GM21717 (cell line): ENCODE measurements around the gene MINPP1.
"Not testable (repeated sequence)": the region's sequence is repeated elsewhere in the genome, so short reads cannot be mapped to it uniquely, and the experiment has no call there.

ENCODE experiments used
- ATAC-seq: cut with Tn5 transposase; IDR thresholded peaks from one replicate; pipeline ENCODE4 v1.9.1; 2021; ENCODE audit warnings: mild to moderate bottlenecking, moderate library complexity; ENCODE audit not compliant: unreplicated experiment

MINPP1 gene

DNA sequence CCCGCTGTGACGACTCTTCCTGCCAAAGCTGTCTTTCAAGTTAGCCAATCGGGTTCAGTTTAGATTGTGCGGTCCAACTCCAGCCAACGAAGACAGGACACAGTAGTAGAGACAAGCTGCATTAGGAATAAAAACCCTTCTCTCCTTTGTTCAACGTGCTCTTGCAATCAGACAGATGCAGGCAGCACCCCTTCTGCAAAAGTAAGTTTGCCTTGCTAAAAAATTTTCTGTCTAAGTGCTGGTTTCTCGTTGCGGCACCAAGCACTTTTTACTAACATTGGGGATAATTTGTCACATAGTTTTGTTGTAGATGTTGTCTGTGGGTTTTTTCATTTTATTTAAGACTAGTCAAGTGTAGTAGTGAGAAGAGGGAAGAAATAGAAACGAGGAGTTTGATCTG is 58.1 kb downstream of the MINPP1 start:
- ATAC-seq: no peak

DNA sequence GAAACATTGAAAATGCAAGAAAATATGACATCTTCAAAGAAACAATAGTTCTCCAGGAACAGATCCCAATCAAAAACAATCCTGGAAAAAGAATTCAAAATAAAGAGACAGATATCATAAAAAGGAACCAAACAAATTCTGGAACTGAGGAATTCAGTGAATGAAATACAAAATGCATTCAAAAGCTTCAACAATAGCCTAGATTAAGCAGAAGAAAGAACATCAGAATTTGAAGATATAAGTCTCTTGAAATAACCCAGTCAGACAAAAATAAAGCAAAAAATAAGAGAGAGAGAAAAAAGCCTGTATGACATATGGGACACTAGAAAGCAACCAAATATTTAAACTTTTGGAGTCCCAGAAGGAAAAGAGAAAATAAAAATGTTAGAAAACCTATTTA is 60.3 kb downstream of the MINPP1 start:
- no peak for ATAC-seq

DNA sequence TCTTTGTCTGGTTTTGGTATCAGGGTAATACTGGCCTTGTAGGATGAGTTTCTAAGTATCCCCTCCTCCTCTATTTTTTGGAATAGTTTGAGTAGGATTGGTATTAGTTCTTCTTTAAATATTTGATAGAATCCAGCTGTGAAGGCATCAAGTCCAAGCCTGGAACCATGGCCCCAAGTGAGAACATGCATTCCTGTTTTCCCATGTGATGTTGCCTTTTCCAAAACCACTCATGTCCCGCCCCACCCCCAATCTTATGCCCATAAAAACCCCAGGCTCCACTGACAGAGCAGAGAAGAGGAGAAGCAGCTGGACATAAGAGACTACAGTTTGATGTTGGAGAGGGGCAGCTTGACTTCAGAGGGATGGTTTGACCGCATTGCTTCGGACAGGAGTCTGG is 71.2 kb downstream of the MINPP1 start:
- no peak for ATAC-seq

DNA sequence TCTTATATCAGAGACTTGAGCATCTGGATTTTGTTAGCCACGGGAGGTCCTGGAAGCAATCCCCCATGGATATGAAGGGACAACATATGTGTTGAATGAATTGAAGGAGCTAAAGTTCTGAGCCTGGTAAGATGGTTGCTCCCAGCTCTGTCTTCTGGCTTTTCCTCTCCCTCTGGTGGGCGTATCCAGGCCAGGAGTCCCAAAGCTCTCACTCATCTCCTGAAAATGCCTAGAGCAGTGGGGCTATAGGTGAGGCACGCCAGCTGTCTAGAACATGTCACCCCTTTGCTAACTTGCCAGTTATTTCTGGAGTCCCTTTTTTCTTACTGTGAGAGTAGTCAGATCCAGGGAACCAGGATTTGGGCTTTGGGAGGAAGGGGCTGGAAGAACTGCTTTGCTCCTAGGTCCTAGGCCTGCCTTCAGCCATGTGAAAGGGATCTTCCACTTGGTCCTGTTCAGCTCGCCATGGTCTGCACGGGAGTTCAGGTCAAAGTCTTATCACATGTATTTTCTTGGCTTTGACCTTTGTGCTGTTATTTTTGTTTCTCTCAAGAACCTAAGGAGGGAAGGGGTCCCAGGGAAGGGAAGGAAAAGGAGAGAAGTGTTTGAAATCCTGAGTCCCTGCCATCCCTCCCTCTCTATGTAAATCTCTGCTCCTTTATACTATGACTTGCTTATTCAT is 73.6 kb downstream of the MINPP1 start:
- ATAC-seq: no peak

DNA sequence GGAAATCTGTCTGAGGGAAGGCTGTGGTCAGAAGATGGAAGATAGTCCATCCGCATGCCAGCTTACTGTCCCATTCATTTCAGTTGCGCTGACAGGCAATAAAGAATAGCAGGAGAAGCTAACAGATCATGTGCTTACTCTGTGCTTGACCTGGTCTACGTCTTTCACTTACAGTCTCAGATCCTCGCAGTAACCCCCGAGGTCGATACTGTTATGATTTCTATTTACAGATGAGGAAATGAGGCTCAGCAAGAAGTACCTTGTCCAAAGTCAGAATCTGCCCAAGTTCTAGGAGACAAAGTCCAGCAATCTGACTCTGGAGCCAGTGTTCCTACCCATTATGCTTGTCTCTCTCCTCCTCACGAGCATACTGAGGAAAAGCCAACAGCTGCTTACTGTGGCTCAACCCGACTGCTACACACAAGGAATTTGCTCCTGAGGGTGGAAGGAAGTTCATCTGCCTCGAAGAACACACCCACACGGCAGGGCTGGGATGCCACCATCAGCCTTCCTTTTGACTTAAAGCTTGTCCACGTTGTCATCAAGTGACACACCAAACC is 74.2 kb downstream of the MINPP1 start:
- no peak for ATAC-seq

DNA sequence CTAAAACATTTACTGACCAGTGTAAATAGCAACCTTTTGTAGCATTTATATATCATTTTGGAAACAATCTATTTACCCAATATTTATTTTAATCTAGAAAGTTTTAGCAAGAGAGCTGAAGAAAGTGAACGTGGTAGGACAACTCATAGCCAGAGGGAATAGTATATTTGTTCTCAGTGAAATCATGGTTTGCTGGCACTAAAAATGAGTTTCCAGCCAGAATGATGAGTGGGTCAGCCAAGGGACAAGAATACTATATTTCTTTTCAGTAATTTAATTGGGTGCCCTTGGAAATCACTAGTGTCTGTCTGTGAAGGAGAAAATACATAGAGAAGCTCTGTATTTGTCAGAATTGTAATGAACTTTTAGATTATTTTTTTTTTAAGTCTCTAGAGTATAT is 74.9 kb downstream of the MINPP1 start:
- no peak for ATAC-seq

DNA sequence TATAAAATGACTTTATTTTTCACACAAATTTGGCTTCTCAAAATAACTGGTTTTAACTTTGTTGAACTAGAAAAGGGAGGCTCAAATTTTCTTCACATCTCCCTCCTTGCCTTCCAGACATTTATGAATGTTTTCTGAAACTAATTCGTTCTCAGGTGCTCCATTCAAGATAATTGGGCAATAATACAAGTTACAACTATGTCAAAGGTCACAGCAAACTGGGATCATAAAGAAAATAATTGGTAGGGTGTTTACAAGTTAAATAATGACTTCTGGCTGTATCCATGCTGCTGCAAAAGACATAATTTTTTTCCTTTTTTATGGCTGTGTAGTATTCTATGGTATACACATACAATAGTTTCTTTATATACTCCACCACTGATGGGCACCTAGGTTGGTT is 75.3 kb downstream of the MINPP1 start:
- no peak for ATAC-seq

DNA sequence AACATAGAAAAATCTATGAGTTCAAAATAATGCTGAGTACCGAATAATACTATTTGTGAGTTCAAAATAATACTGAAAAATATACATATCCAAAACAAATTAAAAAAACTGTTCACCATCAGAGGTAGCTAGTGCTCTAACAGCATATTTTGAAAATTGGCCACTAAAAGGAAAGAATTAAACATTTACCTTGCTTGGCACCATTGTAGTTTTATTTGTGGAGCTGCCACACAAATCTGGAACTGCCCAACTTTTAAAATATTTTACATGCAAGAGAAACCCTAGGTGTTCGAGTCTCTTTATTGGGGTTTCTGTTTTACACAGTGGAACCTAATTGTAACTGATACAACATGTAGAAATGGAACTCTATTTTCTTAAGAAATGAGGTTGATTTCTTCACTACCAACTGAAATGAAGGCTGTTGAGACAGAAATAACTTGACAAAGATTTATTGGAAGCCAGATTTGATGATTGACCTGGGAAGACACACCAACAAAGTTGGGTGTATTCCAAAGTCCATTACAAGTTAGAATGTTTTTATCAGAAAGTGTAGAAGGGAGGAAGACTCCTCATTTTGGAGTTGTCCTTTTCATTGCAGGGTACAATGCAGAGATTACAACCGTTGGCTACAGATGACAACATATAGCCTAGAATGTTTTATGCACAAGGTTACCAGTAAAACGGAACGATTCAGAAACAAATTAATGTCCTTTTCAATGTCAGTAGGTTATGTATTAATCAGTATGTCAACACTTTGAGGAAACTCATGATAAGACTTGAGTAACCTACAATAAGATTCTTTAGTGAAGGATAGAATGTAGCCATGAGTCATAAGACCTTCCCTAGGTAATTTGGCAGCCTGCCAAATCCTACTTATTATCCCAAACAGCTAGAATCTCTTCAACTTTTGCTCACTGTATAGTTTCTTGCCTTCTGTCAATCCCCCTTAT is 81.1 kb downstream of the MINPP1 start:
- ATAC-seq: no peak

DNA sequence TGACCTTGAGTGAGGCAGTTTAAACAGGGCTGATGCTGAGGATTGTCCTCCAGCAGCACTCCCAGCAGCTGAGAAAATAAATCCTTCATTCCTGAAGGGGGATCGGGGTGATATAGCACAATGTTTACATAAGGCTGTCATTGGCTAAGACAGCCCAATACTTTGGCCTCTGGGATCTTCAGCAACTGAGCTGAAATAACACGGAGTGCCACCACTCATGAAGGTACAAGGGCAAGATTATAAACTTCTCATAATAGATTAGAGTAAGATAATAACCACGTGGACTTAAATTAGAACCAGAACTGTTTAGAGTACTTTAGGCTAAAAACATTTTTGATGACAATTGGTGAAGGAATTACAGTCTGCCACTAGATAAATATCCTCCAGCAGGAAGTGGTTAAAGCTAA is 85.0 kb downstream of the MINPP1 start:
- no peak for ATAC-seq

DNA sequence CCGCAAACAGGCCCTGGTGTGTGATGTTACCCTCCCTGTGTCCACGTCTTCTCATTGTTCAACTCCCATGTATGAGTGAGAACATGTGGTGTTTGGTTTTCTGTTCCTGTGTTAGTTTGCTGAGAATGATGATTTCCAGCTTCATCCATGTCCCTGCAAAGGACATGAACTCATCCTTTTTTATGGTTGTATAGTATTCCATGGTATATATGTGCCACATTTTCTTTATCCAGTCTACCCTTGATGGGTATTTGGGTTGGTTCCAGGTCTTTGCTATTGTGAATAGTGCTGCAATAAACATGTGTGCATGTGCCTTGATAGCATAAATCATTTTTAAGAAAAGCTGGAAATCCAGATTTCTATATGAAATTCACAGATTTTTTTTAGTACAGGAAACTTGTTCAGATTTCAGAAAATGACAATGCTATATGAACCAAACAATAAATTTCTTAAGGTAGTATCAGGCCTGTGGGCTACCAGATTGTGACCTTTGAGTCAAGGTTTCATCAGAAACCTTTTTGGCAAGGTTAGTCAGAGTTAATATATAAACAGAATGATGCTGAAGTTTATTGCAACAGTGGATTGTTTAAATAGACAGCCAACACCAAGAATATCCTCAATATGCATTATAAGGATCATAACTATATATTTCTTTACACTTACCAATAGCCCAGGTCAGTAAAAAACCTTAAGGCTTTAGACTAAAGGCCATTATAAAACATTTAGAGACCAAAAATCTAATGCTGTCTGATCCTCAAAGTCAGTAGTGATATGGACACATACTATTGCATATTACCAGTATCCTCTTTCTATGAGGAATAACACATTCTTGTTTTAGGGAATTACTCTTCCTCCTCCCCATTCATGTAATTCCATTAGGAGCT is 86.3 kb downstream of the MINPP1 start:
- ATAC-seq: no peak

DNA sequence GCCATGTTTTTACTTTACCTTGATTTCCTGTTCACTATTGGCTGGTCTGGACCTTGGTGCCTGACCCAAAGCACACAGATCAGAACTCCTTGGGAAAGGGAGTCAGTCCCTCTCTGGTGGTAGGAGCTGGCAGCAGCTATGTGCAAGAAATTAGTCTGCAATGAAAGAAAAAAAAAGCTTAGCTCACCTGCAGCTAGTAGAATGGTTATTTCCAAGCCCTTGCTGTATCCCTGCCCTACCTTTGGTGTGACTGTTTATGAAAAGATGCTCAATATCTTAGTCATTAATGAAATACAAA is 86.8 kb downstream of the MINPP1 start:
- ATAC-seq: no peak

DNA sequence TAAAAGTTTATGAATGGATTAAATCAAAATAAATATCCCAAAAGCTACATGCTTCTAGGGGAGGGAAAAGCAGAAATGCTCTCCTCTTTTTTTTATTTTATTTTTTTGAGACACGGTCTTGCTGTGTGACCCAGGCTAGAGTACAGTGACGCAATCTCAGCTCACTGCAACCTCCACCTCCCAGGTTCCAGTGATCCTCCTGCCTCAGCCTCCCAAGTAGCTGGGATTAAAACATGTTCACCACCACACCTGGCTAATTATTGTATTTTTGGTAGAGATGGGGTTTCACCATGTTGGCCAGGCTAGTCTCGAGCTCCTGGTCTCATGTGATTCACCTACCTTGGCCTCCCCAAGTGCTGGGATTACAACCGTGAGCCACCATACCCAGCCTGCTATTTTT is 88.2 kb downstream of the MINPP1 start:
- not testable (repeated sequence) for ATAC-seq

DNA sequence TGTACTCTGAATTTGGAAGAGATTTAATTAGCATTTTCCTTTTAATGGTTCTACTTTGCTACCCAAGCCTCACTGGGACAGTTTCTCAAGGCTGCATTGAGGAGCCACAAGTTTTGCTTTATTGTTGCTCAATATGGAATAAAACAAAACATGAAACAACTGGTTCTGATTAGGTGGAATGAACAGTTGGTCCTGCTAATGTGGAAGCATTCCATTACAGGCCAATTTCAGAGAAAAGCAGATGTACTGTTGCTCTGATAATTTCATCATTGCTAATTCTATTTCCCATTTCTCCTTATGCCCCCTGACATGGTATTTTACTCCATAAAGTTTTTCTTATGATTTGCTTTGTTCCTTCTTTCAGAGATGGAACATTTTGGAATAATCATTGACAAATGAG is 89.0 kb downstream of the MINPP1 start:
- ATAC-seq: no peak

DNA sequence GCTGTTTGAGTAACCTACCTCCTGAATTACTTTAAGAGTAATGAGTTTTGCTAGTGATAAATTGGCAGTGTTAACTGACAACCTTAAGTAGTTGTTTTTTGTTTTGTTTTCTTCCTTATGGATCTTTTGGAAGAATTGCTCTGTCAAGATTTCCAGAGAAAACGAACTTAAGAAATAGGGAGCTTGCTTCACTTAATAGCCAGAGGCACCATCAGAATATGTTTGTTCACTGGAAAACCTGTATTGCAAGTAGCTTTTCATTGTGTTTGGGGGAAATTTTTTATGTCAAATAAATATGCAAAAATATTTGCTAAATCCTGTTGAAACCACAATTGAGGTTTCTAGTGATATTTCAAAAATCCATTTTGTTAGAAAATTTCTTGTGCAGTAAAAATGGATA is 89.5 kb downstream of the MINPP1 start:
- ATAC-seq: no peak

DNA sequence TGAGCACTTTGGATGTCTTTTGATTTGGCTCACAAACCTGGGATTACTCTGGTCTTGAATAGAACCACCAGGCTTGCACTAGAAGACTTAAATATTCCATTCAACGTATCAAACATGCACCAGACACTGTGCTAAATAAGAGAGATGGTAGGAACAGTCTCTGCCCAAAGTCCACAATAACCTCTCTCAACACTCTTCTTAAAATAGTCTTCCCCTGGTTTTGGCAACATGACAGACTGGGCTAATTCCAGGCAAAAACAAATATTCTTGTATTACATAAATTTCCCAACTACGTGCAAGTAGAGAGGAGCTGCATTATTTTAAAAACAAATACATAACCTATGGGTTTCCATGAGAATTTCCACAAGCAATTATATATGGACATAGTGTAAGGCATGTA is 90.2 kb downstream of the MINPP1 start:
- no peak for ATAC-seq

DNA sequence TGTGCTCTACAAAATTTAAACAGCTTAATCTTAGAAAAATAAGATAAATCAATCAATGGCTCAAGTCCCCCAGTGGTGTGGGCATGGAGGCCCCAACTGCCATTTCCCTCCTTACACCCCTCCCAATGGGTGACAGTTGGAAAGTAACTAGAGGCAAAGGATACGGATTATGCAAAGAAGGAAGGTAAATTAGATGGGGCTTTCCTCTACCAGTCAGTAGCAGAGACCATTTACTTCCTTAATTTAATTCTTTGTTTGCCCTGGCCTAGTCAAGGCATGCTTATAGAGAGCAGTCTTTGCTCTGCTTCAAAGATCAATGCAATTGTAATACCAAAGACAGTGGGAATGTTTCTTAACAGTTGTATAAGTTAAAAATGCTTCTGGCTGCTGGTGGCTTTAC is 91.7 kb downstream of the MINPP1 start:
- no peak for ATAC-seq

DNA sequence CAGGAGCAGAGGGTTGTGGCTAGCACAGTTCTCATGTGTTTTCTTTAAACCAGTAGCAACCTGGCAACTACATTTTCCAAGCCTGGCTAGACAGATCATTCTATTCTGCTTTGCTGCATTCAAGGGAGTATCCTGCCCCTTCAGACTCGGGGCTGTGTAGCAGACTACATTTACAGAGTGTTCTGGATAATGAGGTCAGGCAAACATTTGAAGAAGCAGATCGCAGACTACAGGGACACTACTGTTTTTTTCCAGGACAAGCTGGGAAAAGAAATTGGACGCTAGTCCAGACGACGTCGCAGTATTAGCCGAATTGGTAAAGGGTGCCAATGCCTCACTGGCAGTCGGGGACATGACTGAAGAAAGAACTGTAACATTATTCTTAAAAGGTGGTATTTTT is 94.0 kb downstream of the MINPP1 start:
- ATAC-seq: no peak

DNA sequence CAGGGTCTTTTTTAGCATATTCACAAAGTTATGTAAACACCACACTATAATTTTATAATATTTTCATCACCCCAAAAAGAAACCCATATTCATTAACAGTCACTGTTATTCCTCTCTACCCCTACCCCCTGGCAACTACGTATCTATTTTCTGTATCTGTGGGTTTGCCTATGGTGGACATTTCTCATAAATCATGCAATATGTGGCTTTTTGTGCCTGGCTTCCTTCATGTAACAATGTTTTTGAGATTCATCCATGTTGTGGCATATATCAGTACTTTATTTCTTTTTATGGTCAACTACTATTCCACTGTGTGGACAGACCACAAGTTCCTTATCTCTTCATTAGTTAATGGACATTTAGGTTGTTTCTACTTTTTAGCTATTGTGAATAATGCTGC is 95.9 kb downstream of the MINPP1 start:
- ATAC-seq: no peak
